Smooth muscle cell (in vitro differentiated cells): ENCODE data around the gene POLR2H. TPM values are rescaled to one million over a fixed set of nuclear protein-coding genes. Genes with fewer than 3 reads are reported as not detected.

Source experiments
- DNase-seq: peaks from one replicate; lab custom pipeline; 2025; ENCODE audit not compliant: unreplicated experiment; lab: John Stamatoyannopoulos, UW
- H2AFZ ChIP-seq: fragments of 200-600 bp; sonication (generic); 2 replicates; pipeline ENCODE4 v1.6.0; 2016; ENCODE audit warnings: antibody characterized with exemption, low read depth, mild to moderate bottlenecking
- H3F3A ChIP-seq: fragments of 200-600 bp; sonication (generic); 2 replicates; pipeline ENCODE4 v1.6.0; 2017; ENCODE audit warnings: antibody characterized with exemption, low read depth
- H3K27ac ChIP-seq: fragments of 200-600 bp; sonication (generic); 2 replicates; pipeline ENCODE4 v1.5.1; 2016; ENCODE audit warnings: low read depth, mild to moderate bottlenecking
- H3K27me3 ChIP-seq: fragments of 200-600 bp; sonication (generic); 2 replicates; pipeline ENCODE4 v1.6.1; 2016; ENCODE audit warnings: low read depth, mild to moderate bottlenecking
- H3K36me3 ChIP-seq: fragments of 200-600 bp; sonication (generic); 2 replicates; pipeline ENCODE4 v1.5.1; 2016; ENCODE audit warnings: low read depth
- H3K4me1 ChIP-seq: fragments of 200-600 bp; sonication (generic); 2 replicates; pipeline ENCODE4 v1.5.1; 2016; ENCODE audit warnings: low read depth
- H3K4me2 ChIP-seq: fragments of 200-600 bp; sonication (generic); 2 replicates; pipeline ENCODE4 v1.6.0; 2016; ENCODE audit warnings: mild to moderate bottlenecking
- H3K4me3 ChIP-seq: fragments of 200-600 bp; sonication (generic); 2 replicates; pipeline ENCODE4 v1.5.1; 2016; ENCODE audit warnings: mild to moderate bottlenecking
- H3K79me2 ChIP-seq: fragments of 200-600 bp; sonication (generic); 2 replicates; pipeline ENCODE4 v1.6.0; 2016; ENCODE audit warnings: low read depth, mild to moderate bottlenecking
- H3K9ac ChIP-seq: fragments of 200-600 bp; sonication (generic); 2 replicates; pipeline ENCODE4 v1.6.0; 2016; ENCODE audit warnings: low read depth
- H3K9me3 ChIP-seq: fragments of 200-600 bp; sonication (generic); replicated peaks from 2 replicates; pipeline ENCODE4 v1.5.1; 2016; ENCODE audit warnings: low read depth
- H4K20me1 ChIP-seq: fragments of 200-600 bp; sonication (generic); 2 replicates; pipeline ENCODE4 v1.6.0; 2016; ENCODE audit warnings: low read depth
- WGBS: methylation state at CpG from one replicate; pipeline ENCODE4 v1.1.7; 2016; ENCODE audit warnings: low lambda C conversion rate; 5-methylcytosine and 5-hydroxymethylcytosine counted together
- polyA plus RNA-seq: library from polyadenylated mRNA; unstranded; fragments of >200 nt; fragmentation: Nextera tagmentation; extraction: Ambion mirVana; gene quantifications from 2 replicates; pipeline ENCODE4 v1.2.1, GENCODE V29; 2016
- total RNA-seq: library from RNA; depleted of rRNA; stranded (reverse); fragments of >200 nt; gene quantifications from 2 replicates; pipeline ENCODE4 v1.2.3, GENCODE V29; 2014
- TF ChIP-seq, protein P1 (sequence below): fragments of 200-600 bp; sonication (generic); IDR thresholded peaks from 2 replicates; pipeline ENCODE4 v1.5.1; 2017; ENCODE audit warnings: borderline replicate concordance, mild to moderate bottlenecking, antibody characterized with exemption; ENCODE audit not compliant: insufficient read depth, poor library complexity, severe bottlenecking

Gene POLR2H
- total RNA-seq (87.0 and 154 TPM in 2 replicates), polyA plus RNA-seq (64.6 and 77.9 TPM in 2 replicates)

GRCh38 chr3:184361532-184361931 is at the start of gene POLR2H, which contains the start of gene CLCN2:
POLR2H (plus strand) TSS chr3:184361710; CDS start chr3:184363493, 1,783 bp downstream.
CLCN2 (minus strand) TSS chr3:184361605; CDS start chr3:184361479, 126 bp downstream.
- no peaks in the 10 kb centered on the region for H3K27me3 ChIP-seq
- H3K36me3 ChIP-seq, result peaks cover 4% of the 10 kb centered on the region
- H3K9me3 ChIP-seq, result no peaks in the 10 kb centered on the region
- under 1% methylated on average over 45 of the region's 56 CpGs for WGBS
- H3K79me2 ChIP-seq, result peaks cover 24% of the 10 kb centered on the region
- H4K20me1 ChIP-seq, result peaks cover 10% of the 10 kb centered on the region
- H3K9ac ChIP-seq, result peak within 1 kb of the TSS; percentile 98
- peak within 1 kb of the TSS; percentile 28 for H2AFZ ChIP-seq
- TF ChIP-seq, protein P1, sequence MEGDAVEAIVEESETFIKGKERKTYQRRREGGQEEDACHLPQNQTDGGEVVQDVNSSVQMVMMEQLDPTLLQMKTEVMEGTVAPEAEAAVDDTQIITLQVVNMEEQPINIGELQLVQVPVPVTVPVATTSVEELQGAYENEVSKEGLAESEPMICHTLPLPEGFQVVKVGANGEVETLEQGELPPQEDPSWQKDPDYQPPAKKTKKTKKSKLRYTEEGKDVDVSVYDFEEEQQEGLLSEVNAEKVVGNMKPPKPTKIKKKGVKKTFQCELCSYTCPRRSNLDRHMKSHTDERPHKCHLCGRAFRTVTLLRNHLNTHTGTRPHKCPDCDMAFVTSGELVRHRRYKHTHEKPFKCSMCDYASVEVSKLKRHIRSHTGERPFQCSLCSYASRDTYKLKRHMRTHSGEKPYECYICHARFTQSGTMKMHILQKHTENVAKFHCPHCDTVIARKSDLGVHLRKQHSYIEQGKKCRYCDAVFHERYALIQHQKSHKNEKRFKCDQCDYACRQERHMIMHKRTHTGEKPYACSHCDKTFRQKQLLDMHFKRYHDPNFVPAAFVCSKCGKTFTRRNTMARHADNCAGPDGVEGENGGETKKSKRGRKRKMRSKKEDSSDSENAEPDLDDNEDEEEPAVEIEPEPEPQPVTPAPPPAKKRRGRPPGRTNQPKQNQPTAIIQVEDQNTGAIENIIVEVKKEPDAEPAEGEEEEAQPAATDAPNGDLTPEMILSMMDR, result no peak
- peaks cover 15% of the 10 kb centered on the region for H3K4me1 ChIP-seq
- H3F3A ChIP-seq, result peaks cover 12% of the 10 kb centered on the region
- H3K27ac ChIP-seq, result peak within 1 kb of the TSS; percentile 98
- peak within 1 kb of the TSS; percentile 77 for H3K4me3 ChIP-seq
- H3K4me2 ChIP-seq, result peak within 1 kb of the TSS; percentile 92
- peak; percentile 65 for DNase-seq

DNA sequence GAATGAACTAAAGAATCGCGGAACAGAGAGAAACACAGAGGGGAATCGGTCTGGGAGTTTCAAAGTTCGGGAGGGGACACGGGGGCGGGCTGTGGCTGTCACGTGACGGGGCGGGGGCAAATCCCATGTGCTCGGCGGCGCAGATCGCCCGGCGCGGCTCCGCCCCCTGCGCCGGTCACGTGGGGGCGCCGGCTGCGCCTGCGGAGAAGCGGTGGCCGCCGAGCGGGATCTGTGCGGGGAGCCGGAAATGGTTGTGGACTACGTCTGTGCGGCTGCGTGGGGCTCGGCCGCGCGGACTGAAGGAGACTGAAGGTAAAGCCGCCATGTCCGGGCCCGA is 47.2 kb upstream of the POLR2H start, which contains the start of gene EIF4G1:
TSS of gene EIF4G1 (plus strand) at position 244 of the 337 bp plus-strand sequence. CDS start 1,191 bp downstream, outside the sequence.
- DNase-seq, result peak; percentile 85
- H3K79me2 ChIP-seq, result peaks cover 46% of the 10 kb centered on the region
- H3K4me1 ChIP-seq, result peaks cover 18% of the 10 kb centered on the region
- no peaks in the 10 kb centered on the region for H3K36me3 ChIP-seq
- peak within 1 kb of the TSS; percentile 96 for H3K4me2 ChIP-seq
- peak within 1 kb of the TSS; percentile 96 for H3K4me3 ChIP-seq
- peaks cover 44% of the 10 kb centered on the region for H4K20me1 ChIP-seq
- under 1% methylated on average over 36 of the region's 40 CpGs for WGBS
- peak within 1 kb of the TSS; percentile 97 for H3K9ac ChIP-seq
- H3K9me3 ChIP-seq, result no peaks in the 10 kb centered on the region
- no peaks in the 10 kb centered on the region for H3K27me3 ChIP-seq
- TF ChIP-seq, protein P1, result no peak
- H2AFZ ChIP-seq, result peak within 1 kb of the TSS; percentile 65
- H3K27ac ChIP-seq, result peak within 1 kb of the TSS; percentile 95
- peaks cover 22% of the 10 kb centered on the region for H3F3A ChIP-seq

DNA sequence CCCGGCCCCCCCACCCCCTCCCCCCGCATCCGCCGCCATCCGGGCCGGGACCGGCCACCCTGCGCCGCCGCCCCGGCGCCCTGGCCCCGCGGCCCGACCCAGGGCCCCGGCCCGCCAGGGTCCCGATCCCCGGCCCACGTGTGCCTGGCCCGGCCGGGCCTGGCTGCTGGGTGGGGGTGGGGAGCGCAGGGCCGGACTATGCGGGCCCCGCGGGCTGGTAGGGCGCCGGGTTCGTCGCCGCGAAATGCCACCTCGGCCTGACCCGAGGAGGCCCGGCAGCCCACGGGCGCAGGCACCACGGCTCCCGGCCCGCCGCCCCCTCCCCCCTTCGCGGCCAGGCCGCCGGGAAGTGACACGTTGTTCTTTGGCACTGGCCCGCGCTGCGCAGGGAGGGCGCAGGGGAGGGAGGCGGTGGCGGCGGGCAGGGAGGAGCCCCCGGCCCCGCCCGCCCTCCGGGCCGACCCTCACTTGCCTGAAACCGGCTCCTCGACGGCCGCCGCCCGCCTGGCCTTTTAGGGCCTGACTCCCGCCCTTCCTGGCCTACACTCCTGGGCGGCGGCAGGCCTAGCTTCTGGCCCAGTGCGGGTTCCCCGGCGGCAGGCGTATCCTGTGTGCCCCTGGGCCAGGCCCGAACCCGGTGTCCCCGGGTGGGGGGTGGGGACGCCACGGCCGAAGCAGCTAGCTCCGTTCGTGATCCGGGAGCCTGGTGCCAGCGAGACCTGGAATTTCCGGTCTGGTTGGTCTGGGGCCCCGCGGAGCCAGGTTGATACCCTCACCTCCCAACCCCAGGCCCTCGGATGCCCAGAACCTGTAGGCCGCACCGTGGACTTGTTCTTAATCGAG is 46.6 kb upstream of the POLR2H start:
- peaks cover 22% of the 10 kb centered on the region for H3F3A ChIP-seq
- peak; percentile 60 for DNase-seq
- peaks cover 50% of the 10 kb centered on the region for H4K20me1 ChIP-seq
- TF ChIP-seq, protein P1, result no peak
- no peak overlapping the region for H2AFZ ChIP-seq
- H3K4me2 ChIP-seq, result peak overlapping the region; percentile 96
- peaks cover 22% of the 10 kb centered on the region for H3K4me1 ChIP-seq
- peak overlapping the region; percentile 97 for H3K9ac ChIP-seq
- H3K79me2 ChIP-seq, result peaks cover 50% of the 10 kb centered on the region
- H3K4me3 ChIP-seq, result peak overlapping the region; percentile 96
- peak overlapping the region; percentile 95 for H3K27ac ChIP-seq
- no peaks in the 10 kb centered on the region for H3K27me3 ChIP-seq
- 0% methylated on average over 18 of the region's 89 CpGs for WGBS
- no peaks in the 10 kb centered on the region for H3K9me3 ChIP-seq
- H3K36me3 ChIP-seq, result no peaks in the 10 kb centered on the region

GRCh38 chr3:184315543-184315867 is 46.0 kb upstream of the POLR2H start:
- no peaks in the 10 kb centered on the region for H3K36me3 ChIP-seq
- H2AFZ ChIP-seq, result no peak overlapping the region
- H3K27ac ChIP-seq, result peak overlapping the region; percentile 95
- TF ChIP-seq, protein P1, result no peak
- peaks cover 22% of the 10 kb centered on the region for H3F3A ChIP-seq
- H3K4me1 ChIP-seq, result peaks cover 22% of the 10 kb centered on the region
- WGBS, result 2% methylated on average over 6 of the region's 6 CpGs
- H3K79me2 ChIP-seq, result peaks cover 54% of the 10 kb centered on the region
- H3K27me3 ChIP-seq, result no peaks in the 10 kb centered on the region
- H3K9me3 ChIP-seq, result no peaks in the 10 kb centered on the region
- H3K4me3 ChIP-seq, result peak overlapping the region; percentile 96
- H3K9ac ChIP-seq, result peak overlapping the region; percentile 97
- DNase-seq, result no peak
- H4K20me1 ChIP-seq, result peaks cover 55% of the 10 kb centered on the region
- H3K4me2 ChIP-seq, result peak overlapping the region; percentile 96
